HepG2 (cell line): ENCODE measurements around the gene FAM24B. TPM values are rescaled to one million over a fixed set of nuclear protein-coding genes. Genes with fewer than 3 reads are reported as not detected.

ENCODE experiments used
- ATAC-seq: fragments of 200-7000 bp; cut with Tn5 transposase; 3 replicates; pipeline ENCODE4 v1.9.1; 2020; ENCODE audit warnings: mild to moderate bottlenecking, moderate library complexity
- BruUV-seq: library from RNA; stranded (reverse); fragments of 400-500 nt; replicated peaks from 2 replicates; lab custom pipeline; 2021; lab: Mats Ljungman, UMichigan
- CTCF ChIA-PET: fragments of 300-600 bp; formaldehyde crosslinking; extraction: SDS; loops from one replicate; lab custom pipeline; 2021; ENCODE audit warnings: low total read pairs, inconsistent platforms, low intra/inter-chr PET ratio; lab: Yijun Ruan, JAX
- POLR2A ChIA-PET: fragments of 350-600 bp; sonication (Branson Sonifier 250); formaldehyde crosslinking; loops from one replicate; lab custom pipeline; 2020; ENCODE audit warnings: antibody characterized with exemption, inconsistent platforms; lab: Yijun Ruan, JAX
- DNase-seq: peaks from one replicate; pipeline ENCODE4 v3.0.0-alpha.2; 2015; ENCODE audit warnings: low spot score
- FAIRE-seq: peaks from 3 replicates; lab custom pipeline; 2011; peaks lifted over from hg19 to GRCh38; lab: Jason Lieb, UNC
- H2AFZ ChIP-seq: one replicate; pipeline ENCODE4 v1.6.1; 2011; ENCODE audit warnings: low read length, inconsistent platforms
- H3K27ac ChIP-seq: fragments of 300-600 bp; 3 replicates; pipeline ENCODE4 v1.8.0; 2011; ENCODE audit warnings: mixed run types, mild to moderate bottlenecking, mixed read lengths, low read length, inconsistent platforms; ENCODE audit not compliant: insufficient read depth; ENCODE audit errors: extremely low read length
- H3K27me3 ChIP-seq, 2 experiments: fragments of 200-600 bp in 1 of 2; 2 replicates in 1 of 2; 3 replicates in 1 of 2; pipeline versions ENCODE4 v1.6.0 to v1.8.0; 2011; ENCODE audit warnings: low read length in 2 of 2, mild to moderate bottlenecking in 2 of 2, moderate library complexity in 2 of 2, inconsistent platforms in 1 of 2; ENCODE audit not compliant: insufficient read depth in 2 of 2, control insufficient read depth in 1 of 2
- H3K36me3 ChIP-seq, 2 experiments: fragments of 200-600 bp in 1 of 2; replicated peaks in 1 of 2; 2 replicates in 1 of 2; 3 replicates in 1 of 2; pipeline versions ENCODE4 v1.5.1 to v1.8.0; 2011; ENCODE audit warnings: low read length in 2 of 2, inconsistent platforms in 1 of 2; ENCODE audit not compliant: insufficient read depth in 2 of 2, control insufficient read depth in 1 of 2
- H3K4me1 ChIP-seq: 2 replicates; pipeline ENCODE4 v1.5.1; 2012; ENCODE audit warnings: low read length, inconsistent platforms; ENCODE audit not compliant: insufficient read depth
- H3K4me2 ChIP-seq: 2 replicates; pipeline ENCODE4 v1.6.0; 2011; ENCODE audit warnings: low read depth, low read length, inconsistent platforms
- H3K4me3 ChIP-seq, 3 experiments: fragments of 200-600 bp in 1 of 3; sonication (generic), shearing (Covaris generic) in 1 of 3; replicated peaks in 1 of 3; 2 replicates each; pipeline ENCODE4 v1.5.1; 2011 to 2016; ENCODE audit warnings: low read length in 3 of 3, inconsistent platforms in 2 of 3, low read depth in 2 of 3, mild to moderate bottlenecking in 2 of 3, control low read depth in 1 of 3, mixed read lengths in 1 of 3; ENCODE audit not compliant: insufficient read depth in 1 of 3
- H3K79me2 ChIP-seq: one replicate; pipeline ENCODE4 v1.6.1; 2011; ENCODE audit warnings: low read length, inconsistent platforms; ENCODE audit not compliant: insufficient read depth
- H3K9ac ChIP-seq: 2 replicates; pipeline ENCODE4 v1.6.0; 2011; ENCODE audit warnings: mild to moderate bottlenecking, low read depth, low read length, inconsistent platforms; ENCODE audit not compliant: insufficient read depth
- H3K9me3 ChIP-seq: 2 replicates; pipeline ENCODE4 v1.5.1; 2012; ENCODE audit warnings: mild to moderate bottlenecking, low read length
- H4K20me1 ChIP-seq: 2 replicates; pipeline ENCODE4 v1.6.0; 2011; ENCODE audit warnings: inconsistent platforms, mild to moderate bottlenecking, low read length, moderate library complexity; ENCODE audit not compliant: insufficient read depth
- DPF2 ChIP-seq: sonication (generic); formaldehyde crosslinking; IDR thresholded peaks from 2 replicates; pipeline ENCODE4 v1.4.0; 2020; ENCODE audit warnings: mild to moderate bottlenecking, low read depth, missing genetic modification reagents, borderline replicate concordance
- GTF2F1 ChIP-seq: fragments of 150-350 bp; IDR thresholded peaks from 2 replicates; pipeline ENCODE4 v1.6.1; 2014; ENCODE audit warnings: low read length
- HNRNPUL1 ChIP-seq: fragments of 200-400 bp; formaldehyde crosslinking; IDR thresholded peaks from 2 replicates; pipeline ENCODE4 v1.6.1; 2017; ENCODE audit warnings: low read depth, mild to moderate bottlenecking, low read length, moderate library complexity
- IRF2 ChIP-seq: IDR thresholded peaks from 2 replicates; pipeline ENCODE4 v1.6.1; 2018; ENCODE audit warnings: missing genetic modification reagents, missing compliant biosample characterization
- KAT7 ChIP-seq: IDR thresholded peaks from 2 replicates; pipeline ENCODE4 v1.6.1; 2018; ENCODE audit warnings: borderline replicate concordance, missing compliant biosample characterization
- MIXL1 ChIP-seq: IDR thresholded peaks from 2 replicates; pipeline ENCODE4 v1.6.1; 2016
- RFX1 ChIP-seq: fragments of 450-650 bp; IDR thresholded peaks from 2 replicates; pipeline ENCODE4 v1.6.1; 2017
- RFXANK ChIP-seq: IDR thresholded peaks from 2 replicates; pipeline ENCODE4 v1.6.1; 2016
- ZNF234 ChIP-seq: sonication (generic); formaldehyde crosslinking; conservative IDR thresholded peaks from 2 replicates; pipeline ENCODE4 v1.5.1; 2020; ENCODE audit warnings: mild to moderate bottlenecking, missing genetic modification reagents
- ZNF547 ChIP-seq: sonication (generic); formaldehyde crosslinking; IDR thresholded peaks from 2 replicates; pipeline ENCODE4 v1.5.1; 2020; ENCODE audit warnings: mild to moderate bottlenecking, missing genetic modification reagents
- ZNF747 ChIP-seq: sonication (generic); formaldehyde crosslinking; IDR thresholded peaks from 2 replicates; pipeline ENCODE4 v1.8.1; 2023; ENCODE audit warnings: missing genetic modification reagents, mild to moderate bottlenecking, borderline replicate concordance
- ZNF776 ChIP-seq: sonication (generic); formaldehyde crosslinking; IDR thresholded peaks from 2 replicates; pipeline ENCODE4 v1.4.0; 2020; ENCODE audit warnings: mild to moderate bottlenecking, missing genetic modification reagents
- WGBS: methylation state at CpG from one replicate; pipeline ENCODE4 v1.1.6; 2017; ENCODE audit warnings: low lambda C conversion rate; 5-methylcytosine and 5-hydroxymethylcytosine counted together
- in situ Hi-C: cut with HindIII; loops from 2 replicates; pipeline ENCODE4 v1.10.0; 2017; ENCODE audit warnings: low pct_unique_long_range_greater_than_20kb; ENCODE audit not compliant: extremely low pct_ligation_motif_present
- intact Hi-C: fragments of 100-400 bp; cut with micrococcal nuclease; formaldehyde crosslinking; loops from one replicate; pipeline ENCODE4 v1.10.0; 2022; ENCODE audit not compliant: unreplicated experiment
- polyA plus RNA-seq, 8 experiments: library from polyadenylated mRNA; depleted of rRNA in 3 of 8; stranded (reverse) in 7 of 8; unstranded in 1 of 8; fragments of >200 nt; fragmentation: Illumina TruSeq in 4 of 8; extraction: Trizol in 4 of 8; gene quantifications; 2 replicates each; pipeline versions ENCODE4 v1.2.1 to v1.2.3, GENCODE V29; 2011 to 2016; ENCODE audit warnings: low read depth in 4 of 8, missing spikeins in 1 of 8, mixed read lengths in 1 of 8; ENCODE audit not compliant: insufficient read depth in 1 of 8
- total RNA-seq, 5 experiments: library from RNA; depleted of rRNA; stranded (reverse); fragments of >200 nt; fragmentation: Illumina TruSeq; extraction: Trizol; gene quantifications; 2 replicates each; pipeline ENCODE4 v1.2.3, GENCODE V29; 2016; ENCODE audit warnings: low read depth in 1 of 5
- TF ChIP-seq, protein P1 (sequence below): sonication (generic); formaldehyde crosslinking; IDR thresholded peaks from 2 replicates; pipeline ENCODE4 v1.5.0; 2020; ENCODE audit warnings: mild to moderate bottlenecking, missing genetic modification reagents, borderline replicate concordance
- TF ChIP-seq, protein P2 (sequence below): sonication (generic); formaldehyde crosslinking; IDR thresholded peaks from 2 replicates; pipeline ENCODE4 v1.5.1; 2020; ENCODE audit warnings: missing genetic modification reagents, mild to moderate bottlenecking, borderline replicate concordance
- TF ChIP-seq, protein P3 (sequence below): sonication (generic); formaldehyde crosslinking; IDR thresholded peaks from 2 replicates; pipeline ENCODE4 v1.4.0; 2020; ENCODE audit warnings: mild to moderate bottlenecking, missing genetic modification reagents
- TF ChIP-seq, protein P4 (sequence below): sonication (generic); formaldehyde crosslinking; IDR thresholded peaks from 2 replicates; pipeline ENCODE4 v1.4.0; 2020; ENCODE audit warnings: mild to moderate bottlenecking, missing genetic modification reagents

FAM24B gene
- total and polyA plus RNA-seq, 2 of the 13 experiments (the other 11 are each of a cell fraction or from before 2014, with no cell fraction given), result 1.9 to 3.0 TPM

DNA sequence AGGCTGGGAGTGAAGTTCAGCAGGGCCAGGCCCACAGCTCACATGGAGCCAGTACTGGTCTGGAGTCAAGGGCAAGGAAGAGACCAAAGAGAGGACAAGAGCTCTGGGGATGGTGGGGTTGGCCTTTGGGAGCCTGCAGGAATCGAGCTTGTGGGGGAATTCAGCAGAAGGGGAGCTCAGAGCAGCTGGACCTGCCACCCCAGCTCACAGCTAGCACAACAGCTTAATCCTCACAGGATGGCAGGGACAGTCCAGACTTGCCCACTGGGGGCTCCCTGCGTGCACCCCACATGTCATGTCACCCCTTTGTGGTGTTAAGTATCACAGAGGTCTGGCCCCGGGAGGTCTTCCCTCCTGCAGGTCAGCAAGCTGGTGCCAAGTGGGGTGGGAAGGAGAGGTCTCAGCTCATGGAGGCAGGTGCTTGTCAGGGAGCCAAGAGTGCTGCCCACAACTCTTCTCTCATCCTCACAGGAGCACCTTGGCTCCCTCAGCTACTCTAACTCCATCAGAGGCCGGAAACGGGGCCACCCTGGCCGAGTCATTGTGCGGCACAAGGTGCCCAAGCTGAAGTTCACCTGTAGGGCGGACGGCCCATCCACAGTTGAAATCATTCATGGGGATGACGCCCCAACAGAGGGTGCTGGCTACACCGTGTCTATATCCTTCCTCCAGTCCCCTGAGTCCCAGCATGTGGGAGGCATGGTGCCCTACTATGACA lies 56.2 kb downstream of the FAM24B start:
- H3K9me3 ChIP-seq, result no peaks in the 10 kb centered on the region
- ATAC-seq (no peak), DNase-seq (no peak), FAIRE-seq (no peak)
- intact Hi-C loops (no loop called here), in situ Hi-C loops (no loop called here)
- H3K4me3 ChIP-seq, result no peak overlapping the region
- no peak overlapping the region for H3K27ac ChIP-seq
- no peak overlapping the region for H3K4me2 ChIP-seq
- H4K20me1 ChIP-seq, result no peaks in the 10 kb centered on the region
- H3K9ac ChIP-seq, result no peak overlapping the region
- H3K36me3 ChIP-seq, result no peaks in the 10 kb centered on the region
- H3K27me3 ChIP-seq, result peaks cover 1 to 32% of the 10 kb centered on the region in 2 experiments; a peak in 4 of 5 replicates
- CTCF ChIA-PET, result no interaction called here
- H3K4me1 ChIP-seq, result no peaks in the 10 kb centered on the region
- TF ChIP-seq MIXL1, result no peak
- no peak for TF ChIP-seq ZNF547 (CRISPR knock-in tag)
- TF ChIP-seq RFX1, result no peak
- TF ChIP-seq, protein P1, sequence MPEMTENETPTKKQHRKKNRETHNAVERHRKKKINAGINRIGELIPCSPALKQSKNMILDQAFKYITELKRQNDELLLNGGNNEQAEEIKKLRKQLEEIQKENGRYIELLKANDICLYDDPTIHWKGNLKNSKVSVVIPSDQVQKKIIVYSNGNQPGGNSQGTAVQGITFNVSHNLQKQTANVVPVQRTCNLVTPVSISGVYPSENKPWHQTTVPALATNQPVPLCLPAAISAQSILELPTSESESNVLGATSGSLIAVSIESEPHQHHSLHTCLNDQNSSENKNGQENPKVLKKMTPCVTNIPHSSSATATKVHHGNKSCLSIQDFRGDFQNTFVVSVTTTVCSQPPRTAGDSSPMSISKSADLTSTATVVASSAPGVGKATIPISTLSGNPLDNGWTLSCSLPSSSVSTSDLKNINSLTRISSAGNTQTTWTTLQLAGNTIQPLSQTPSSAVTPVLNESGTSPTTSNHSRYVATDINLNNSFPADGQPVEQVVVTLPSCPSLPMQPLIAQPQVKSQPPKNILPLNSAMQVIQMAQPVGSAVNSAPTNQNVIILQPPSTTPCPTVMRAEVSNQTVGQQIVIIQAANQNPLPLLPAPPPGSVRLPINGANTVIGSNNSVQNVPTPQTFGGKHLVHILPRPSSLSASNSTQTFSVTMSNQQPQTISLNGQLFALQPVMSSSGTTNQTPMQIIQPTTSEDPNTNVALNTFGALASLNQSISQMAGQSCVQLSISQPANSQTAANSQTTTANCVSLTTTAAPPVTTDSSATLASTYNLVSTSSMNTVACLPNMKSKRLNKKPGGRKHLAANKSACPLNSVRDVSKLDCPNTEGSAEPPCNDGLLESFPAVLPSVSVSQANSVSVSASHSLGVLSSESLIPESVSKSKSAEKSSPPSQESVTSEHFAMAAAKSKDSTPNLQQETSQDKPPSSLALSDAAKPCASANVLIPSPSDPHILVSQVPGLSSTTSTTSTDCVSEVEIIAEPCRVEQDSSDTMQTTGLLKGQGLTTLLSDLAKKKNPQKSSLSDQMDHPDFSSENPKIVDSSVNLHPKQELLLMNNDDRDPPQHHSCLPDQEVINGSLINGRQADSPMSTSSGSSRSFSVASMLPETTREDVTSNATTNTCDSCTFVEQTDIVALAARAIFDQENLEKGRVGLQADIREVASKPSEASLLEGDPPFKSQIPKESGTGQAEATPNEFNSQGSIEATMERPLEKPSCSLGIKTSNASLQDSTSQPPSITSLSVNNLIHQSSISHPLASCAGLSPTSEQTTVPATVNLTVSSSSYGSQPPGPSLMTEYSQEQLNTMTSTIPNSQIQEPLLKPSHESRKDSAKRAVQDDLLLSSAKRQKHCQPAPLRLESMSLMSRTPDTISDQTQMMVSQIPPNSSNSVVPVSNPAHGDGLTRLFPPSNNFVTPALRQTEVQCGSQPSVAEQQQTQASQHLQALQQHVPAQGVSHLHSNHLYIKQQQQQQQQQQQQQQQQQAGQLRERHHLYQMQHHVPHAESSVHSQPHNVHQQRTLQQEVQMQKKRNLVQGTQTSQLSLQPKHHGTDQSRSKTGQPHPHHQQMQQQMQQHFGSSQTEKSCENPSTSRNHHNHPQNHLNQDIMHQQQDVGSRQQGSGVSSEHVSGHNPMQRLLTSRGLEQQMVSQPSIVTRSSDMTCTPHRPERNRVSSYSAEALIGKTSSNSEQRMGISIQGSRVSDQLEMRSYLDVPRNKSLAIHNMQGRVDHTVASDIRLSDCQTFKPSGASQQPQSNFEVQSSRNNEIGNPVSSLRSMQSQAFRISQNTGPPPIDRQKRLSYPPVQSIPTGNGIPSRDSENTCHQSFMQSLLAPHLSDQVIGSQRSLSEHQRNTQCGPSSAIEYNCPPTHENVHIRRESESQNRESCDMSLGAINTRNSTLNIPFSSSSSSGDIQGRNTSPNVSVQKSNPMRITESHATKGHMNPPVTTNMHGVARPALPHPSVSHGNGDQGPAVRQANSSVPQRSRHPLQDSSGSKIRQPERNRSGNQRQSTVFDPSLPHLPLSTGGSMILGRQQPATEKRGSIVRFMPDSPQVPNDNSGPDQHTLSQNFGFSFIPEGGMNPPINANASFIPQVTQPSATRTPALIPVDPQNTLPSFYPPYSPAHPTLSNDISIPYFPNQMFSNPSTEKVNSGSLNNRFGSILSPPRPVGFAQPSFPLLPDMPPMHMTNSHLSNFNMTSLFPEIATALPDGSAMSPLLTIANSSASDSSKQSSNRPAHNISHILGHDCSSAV, result no peak
- TF ChIP-seq, protein P2, sequence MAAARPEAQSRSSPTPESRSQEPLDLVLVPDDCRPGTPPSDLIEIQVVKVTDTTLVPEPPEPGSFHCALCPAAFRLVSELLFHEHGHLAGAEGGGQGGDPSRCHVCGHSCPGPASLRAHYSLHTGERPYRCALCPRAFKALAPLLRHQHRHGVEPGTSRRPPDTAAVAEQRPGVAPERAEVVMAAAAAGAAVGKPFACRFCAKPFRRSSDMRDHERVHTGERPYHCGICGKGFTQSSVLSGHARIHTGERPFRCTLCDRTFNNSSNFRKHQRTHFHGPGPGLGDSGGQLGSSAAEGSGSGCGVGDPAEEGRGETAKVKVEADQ (CRISPR knock-in tag), result no peak
- no peak for TF ChIP-seq ZNF234 (CRISPR knock-in tag)
- no peak for TF ChIP-seq IRF2
- no peak for TF ChIP-seq GTF2F1
- no peak for TF ChIP-seq DPF2 (CRISPR knock-in tag)
- TF ChIP-seq ZNF747, result no peak
- TF ChIP-seq KAT7 (CRISPR knock-in tag), result no peak
- TF ChIP-seq, protein P3, sequence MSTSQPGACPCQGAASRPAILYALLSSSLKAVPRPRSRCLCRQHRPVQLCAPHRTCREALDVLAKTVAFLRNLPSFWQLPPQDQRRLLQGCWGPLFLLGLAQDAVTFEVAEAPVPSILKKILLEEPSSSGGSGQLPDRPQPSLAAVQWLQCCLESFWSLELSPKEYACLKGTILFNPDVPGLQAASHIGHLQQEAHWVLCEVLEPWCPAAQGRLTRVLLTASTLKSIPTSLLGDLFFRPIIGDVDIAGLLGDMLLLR (CRISPR knock-in tag), result no peak
- TF ChIP-seq HNRNPUL1, result no peak
- TF ChIP-seq ZNF776, result no peak
- TF ChIP-seq RFXANK (CRISPR knock-in tag), result no peak
- TF ChIP-seq, protein P4, sequence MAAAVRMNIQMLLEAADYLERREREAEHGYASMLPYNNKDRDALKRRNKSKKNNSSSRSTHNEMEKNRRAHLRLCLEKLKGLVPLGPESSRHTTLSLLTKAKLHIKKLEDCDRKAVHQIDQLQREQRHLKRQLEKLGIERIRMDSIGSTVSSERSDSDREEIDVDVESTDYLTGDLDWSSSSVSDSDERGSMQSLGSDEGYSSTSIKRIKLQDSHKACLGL (CRISPR knock-in tag), result no peak
- TF ChIP-seq, all 625 proteins: peak for 0
- H2AFZ ChIP-seq, result no peak overlapping the region
- no TSS peak for BruUV-seq
- H3K79me2 ChIP-seq, result no peaks in the 10 kb centered on the region
- POLR2A ChIA-PET, result no interaction called here
- whole genome bisulfite sequencing, result 0% methylated on average over 2 of the region's 11 CpGs
